Measurements from ENCODE around the gene CCHCR1. TPM values are rescaled to one million over a fixed set of nuclear protein-coding genes. Genes with fewer than 3 reads are reported as not detected.

CCHCR1 gene
- polyA plus RNA-seq, 1 donor from 2014 or later = 19.7 TPM

DNA sequence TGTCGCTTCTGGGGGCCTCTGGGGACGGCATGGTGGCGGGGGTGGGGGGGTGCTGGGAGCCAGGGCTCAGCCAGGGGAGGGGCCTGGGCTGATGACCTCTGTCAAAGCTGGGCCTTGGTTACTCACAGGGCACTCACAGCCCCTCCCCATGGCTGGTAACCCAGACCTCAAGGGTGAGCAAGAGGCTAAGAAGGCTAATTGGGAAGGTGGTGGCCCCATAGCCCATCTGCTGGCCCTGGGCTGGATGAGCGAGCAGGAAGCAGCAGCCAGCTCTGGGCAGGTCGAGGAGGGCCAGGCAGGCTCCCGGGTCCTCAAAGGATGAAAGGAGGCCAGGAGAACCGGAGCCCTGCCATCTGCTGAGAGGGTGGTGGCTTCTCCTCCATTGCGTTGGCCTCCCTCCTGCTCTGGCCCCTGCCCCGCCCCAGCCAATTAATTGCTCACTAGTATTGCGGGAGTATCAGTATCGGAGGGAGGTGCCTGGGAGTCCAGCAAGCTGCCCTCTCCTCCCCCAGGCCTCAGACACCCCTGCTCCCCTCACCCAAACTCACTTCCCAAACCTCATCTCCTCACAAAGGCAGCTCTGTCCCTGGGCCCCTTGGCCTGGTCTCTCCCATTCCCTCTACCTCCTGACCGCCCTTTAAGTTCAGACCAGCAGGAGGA lies 36.3 kb downstream of the CCHCR1 start:
- no peaks in the 10 kb centered on the region for H3K36me3 ChIP-seq (ENCODE audit: insufficient read depth, low read length)
- no peaks in the 10 kb centered on the region for H3K79me2 ChIP-seq (replicated peaks; ENCODE audit: insufficient read depth, low read length)
- H2AFZ ChIP-seq (ENCODE audit: low read depth, low read length) = no peak overlapping the region
- H3F3A ChIP-seq (ENCODE audit: insufficient read depth, low read length, poor library complexity, severe bottlenecking) = no peaks in the 10 kb centered on the region
- no peak overlapping the region for H3K9ac ChIP-seq (ENCODE audit: low read length)
- H3K4me3 ChIP-seq (ENCODE audit: low read length) = no peak overlapping the region
- no peak overlapping the region for H3K27ac ChIP-seq (ENCODE audit: low read length)
- H3K9me2 ChIP-seq (ENCODE audit: insufficient read depth, low read length) = no peaks in the 10 kb centered on the region
- H3K4me2 ChIP-seq (ENCODE audit: low read length) = no peak overlapping the region
- H4K20me1 ChIP-seq (ENCODE audit: insufficient read depth) = no peaks in the 10 kb centered on the region
- H3K27me3 ChIP-seq (ENCODE audit: insufficient read depth, low read depth, low read length) = no peaks in the 10 kb centered on the region
- TF ChIP-seq EZH2 (IDR thresholded peaks at IDR 0.05; ENCODE audit: borderline replicate concordance, insufficient read depth, low read length, poor library complexity, severe bottlenecking) (no peak), POLR2AphosphoS5 (IDR thresholded peaks at IDR 0.05) (no peak), EP300 (conservative IDR thresholded peaks at IDR 0.05; ENCODE audit: poor library complexity, severe bottlenecking) (no peak), SMC3 (conservative IDR thresholded peaks at IDR 0.05; ENCODE audit: poor library complexity) (no peak), RAD21 (conservative IDR thresholded peaks at IDR 0.05) (no peak), MXI1 (conservative IDR thresholded peaks at IDR 0.05; ENCODE audit: poor library complexity, severe bottlenecking) (no peak), TAF1 (IDR thresholded peaks at IDR 0.05; ENCODE audit: low read depth) (no peak)
- TF ChIP-seq, protein P1, sequence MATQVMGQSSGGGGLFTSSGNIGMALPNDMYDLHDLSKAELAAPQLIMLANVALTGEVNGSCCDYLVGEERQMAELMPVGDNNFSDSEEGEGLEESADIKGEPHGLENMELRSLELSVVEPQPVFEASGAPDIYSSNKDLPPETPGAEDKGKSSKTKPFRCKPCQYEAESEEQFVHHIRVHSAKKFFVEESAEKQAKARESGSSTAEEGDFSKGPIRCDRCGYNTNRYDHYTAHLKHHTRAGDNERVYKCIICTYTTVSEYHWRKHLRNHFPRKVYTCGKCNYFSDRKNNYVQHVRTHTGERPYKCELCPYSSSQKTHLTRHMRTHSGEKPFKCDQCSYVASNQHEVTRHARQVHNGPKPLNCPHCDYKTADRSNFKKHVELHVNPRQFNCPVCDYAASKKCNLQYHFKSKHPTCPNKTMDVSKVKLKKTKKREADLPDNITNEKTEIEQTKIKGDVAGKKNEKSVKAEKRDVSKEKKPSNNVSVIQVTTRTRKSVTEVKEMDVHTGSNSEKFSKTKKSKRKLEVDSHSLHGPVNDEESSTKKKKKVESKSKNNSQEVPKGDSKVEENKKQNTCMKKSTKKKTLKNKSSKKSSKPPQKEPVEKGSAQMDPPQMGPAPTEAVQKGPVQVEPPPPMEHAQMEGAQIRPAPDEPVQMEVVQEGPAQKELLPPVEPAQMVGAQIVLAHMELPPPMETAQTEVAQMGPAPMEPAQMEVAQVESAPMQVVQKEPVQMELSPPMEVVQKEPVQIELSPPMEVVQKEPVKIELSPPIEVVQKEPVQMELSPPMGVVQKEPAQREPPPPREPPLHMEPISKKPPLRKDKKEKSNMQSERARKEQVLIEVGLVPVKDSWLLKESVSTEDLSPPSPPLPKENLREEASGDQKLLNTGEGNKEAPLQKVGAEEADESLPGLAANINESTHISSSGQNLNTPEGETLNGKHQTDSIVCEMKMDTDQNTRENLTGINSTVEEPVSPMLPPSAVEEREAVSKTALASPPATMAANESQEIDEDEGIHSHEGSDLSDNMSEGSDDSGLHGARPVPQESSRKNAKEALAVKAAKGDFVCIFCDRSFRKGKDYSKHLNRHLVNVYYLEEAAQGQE (IDR thresholded peaks at IDR 0.05; ENCODE audit: borderline replicate concordance) = no peak
- TF ChIP-seq, protein P2, sequence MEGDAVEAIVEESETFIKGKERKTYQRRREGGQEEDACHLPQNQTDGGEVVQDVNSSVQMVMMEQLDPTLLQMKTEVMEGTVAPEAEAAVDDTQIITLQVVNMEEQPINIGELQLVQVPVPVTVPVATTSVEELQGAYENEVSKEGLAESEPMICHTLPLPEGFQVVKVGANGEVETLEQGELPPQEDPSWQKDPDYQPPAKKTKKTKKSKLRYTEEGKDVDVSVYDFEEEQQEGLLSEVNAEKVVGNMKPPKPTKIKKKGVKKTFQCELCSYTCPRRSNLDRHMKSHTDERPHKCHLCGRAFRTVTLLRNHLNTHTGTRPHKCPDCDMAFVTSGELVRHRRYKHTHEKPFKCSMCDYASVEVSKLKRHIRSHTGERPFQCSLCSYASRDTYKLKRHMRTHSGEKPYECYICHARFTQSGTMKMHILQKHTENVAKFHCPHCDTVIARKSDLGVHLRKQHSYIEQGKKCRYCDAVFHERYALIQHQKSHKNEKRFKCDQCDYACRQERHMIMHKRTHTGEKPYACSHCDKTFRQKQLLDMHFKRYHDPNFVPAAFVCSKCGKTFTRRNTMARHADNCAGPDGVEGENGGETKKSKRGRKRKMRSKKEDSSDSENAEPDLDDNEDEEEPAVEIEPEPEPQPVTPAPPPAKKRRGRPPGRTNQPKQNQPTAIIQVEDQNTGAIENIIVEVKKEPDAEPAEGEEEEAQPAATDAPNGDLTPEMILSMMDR (IDR thresholded peaks at IDR 0.05; ENCODE audit: poor library complexity, severe bottlenecking) = no peak
- H3K9me3 ChIP-seq (ENCODE audit: low read length) = no peaks in the 10 kb centered on the region

DNA sequence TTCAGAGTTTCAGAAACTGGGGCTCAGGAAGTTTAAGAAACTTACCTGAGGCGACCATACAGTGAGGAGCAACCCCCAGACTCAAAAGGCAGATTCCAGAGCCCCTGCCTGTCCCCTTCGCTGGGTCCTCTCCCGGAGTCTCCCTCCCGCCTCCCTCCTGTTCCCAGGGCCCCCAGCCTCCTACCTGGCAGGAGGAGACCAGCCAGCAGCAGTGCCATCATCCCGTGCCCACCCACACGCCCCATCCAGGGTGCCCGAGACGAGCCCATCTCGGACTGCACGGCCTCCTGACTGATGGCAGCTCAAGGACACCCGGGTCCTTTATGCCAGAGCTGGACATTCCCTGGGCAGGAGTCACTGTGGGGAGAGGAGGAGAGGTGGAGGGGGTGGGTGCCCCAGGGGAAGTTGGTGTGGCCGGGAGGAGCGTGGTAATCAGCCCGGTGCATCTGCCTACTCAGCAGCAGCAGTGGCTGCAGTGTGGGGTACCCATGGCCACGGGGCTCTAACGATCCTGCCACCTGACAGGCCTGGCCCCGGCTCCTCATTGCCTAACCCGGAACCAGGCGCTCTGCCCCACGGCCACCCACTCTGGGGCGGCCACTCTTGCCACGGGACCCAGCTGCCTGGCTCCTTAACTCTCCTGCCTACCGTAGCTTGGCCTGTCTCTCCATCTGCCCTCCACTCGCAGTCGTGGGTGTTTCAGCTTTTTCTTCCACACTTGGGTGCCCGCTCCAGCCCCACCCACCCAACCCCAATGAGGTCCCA lies 37.3 kb downstream of the CCHCR1 start, which contains the start of gene CDSN:
Gene CDSN (minus strand): TSS at position 296 of the 765 bp plus-strand sequence. CDS start 27 bp downstream, at position 269.
- no peaks in the 10 kb centered on the region for H3K9me2 ChIP-seq (ENCODE audit: insufficient read depth, low read length)
- no peak within 1 kb of the TSS for H3K9ac ChIP-seq (ENCODE audit: low read length)
- no peaks in the 10 kb centered on the region for H4K20me1 ChIP-seq (ENCODE audit: insufficient read depth)
- no peak within 1 kb of the TSS for H3K4me2 ChIP-seq (ENCODE audit: low read length)
- TF ChIP-seq, protein P1 (IDR thresholded peaks at IDR 0.05; ENCODE audit: borderline replicate concordance) = no peak
- TF ChIP-seq, protein P2 (IDR thresholded peaks at IDR 0.05; ENCODE audit: poor library complexity, severe bottlenecking) = no peak
- TF ChIP-seq RAD21 (conservative IDR thresholded peaks at IDR 0.05) (no peak), MXI1 (conservative IDR thresholded peaks at IDR 0.05; ENCODE audit: poor library complexity, severe bottlenecking) (no peak), SMC3 (conservative IDR thresholded peaks at IDR 0.05; ENCODE audit: poor library complexity) (no peak), POLR2AphosphoS5 (IDR thresholded peaks at IDR 0.05) (no peak), TAF1 (IDR thresholded peaks at IDR 0.05; ENCODE audit: low read depth) (no peak), EP300 (conservative IDR thresholded peaks at IDR 0.05; ENCODE audit: poor library complexity, severe bottlenecking) (no peak), EZH2 (IDR thresholded peaks at IDR 0.05; ENCODE audit: borderline replicate concordance, insufficient read depth, low read length, poor library complexity, severe bottlenecking) (no peak)
- no peaks in the 10 kb centered on the region for H3K9me3 ChIP-seq (ENCODE audit: low read length)
- H3K27me3 ChIP-seq (ENCODE audit: insufficient read depth, low read depth, low read length) = no peaks in the 10 kb centered on the region
- H3K79me2 ChIP-seq (replicated peaks; ENCODE audit: insufficient read depth, low read length) = no peaks in the 10 kb centered on the region
- H3K4me3 ChIP-seq (ENCODE audit: low read length) = no peak within 1 kb of the TSS
- no peak within 1 kb of the TSS for H2AFZ ChIP-seq (ENCODE audit: low read depth, low read length)
- H3K36me3 ChIP-seq (ENCODE audit: insufficient read depth, low read length) = no peaks in the 10 kb centered on the region
- H3F3A ChIP-seq (ENCODE audit: insufficient read depth, low read length, poor library complexity, severe bottlenecking) = no peaks in the 10 kb centered on the region
- H3K27ac ChIP-seq (ENCODE audit: low read length) = no peak within 1 kb of the TSS
